Stimulated activated CD4-positive, alpha-beta T cell treated with anti-CD3 and anti-CD28 coated beads, TNF-alpha, amount 100 ng/mL, for 4 hours (primary cell): Measurements from ENCODE around the gene AGFG1.

ENCODE experiments used
- DNase-seq, 3 experiments: peaks; one replicate each; pipeline ENCODE4 v3.0.0-alpha.2; 2020; ENCODE audit warnings: low read depth in 3 of 3

The AGFG1 gene

GRCh38 chr2:227608561-227609338 is 136.8 kb downstream of the AGFG1 start:
- DNase-seq = no peak

- no peak for DNase-seq
These were observed 138.2 kb downstream of the AGFG1 start for GRCh38 chr2:227610123-227610522.
